Right atrium auricular region (tissue), 2 donors: ENCODE data around the gene HSPBP1. TPM values are rescaled to one million over a fixed set of nuclear protein-coding genes. Genes with fewer than 3 reads are reported as not detected.
"Not testable (repeated sequence)": the region's sequence is repeated elsewhere in the genome, so short reads cannot be mapped to it uniquely, and the experiment has no call there.

Experiments
- DNase-seq: peaks from one replicate; pipeline ENCODE4 v3.0.0-alpha.2; 2019; ENCODE audit warnings: low spot score
- H3K27ac ChIP-seq, 2 donors: fragments of 200-600 bp; sonication (generic); 1 replicate in 1 of 2; 2 replicates in 1 of 2; pipeline ENCODE4 v1.5.1; 2016 to 2019
- H3K27me3 ChIP-seq, 2 donors: fragments of 200-600 bp; sonication (generic); one replicate each; pipeline versions ENCODE4 v1.5.1 to v1.6.0; 2017 to 2019
- H3K36me3 ChIP-seq: fragments of 200-600 bp; sonication (generic); one replicate; pipeline ENCODE4 v1.5.1; 2016
- H3K4me1 ChIP-seq, 2 donors: fragments of 200-600 bp; sonication (generic); one replicate each; pipeline versions ENCODE4 v1.5.1 to v1.6.0; 2017 to 2019
- H3K4me3 ChIP-seq, 2 donors: fragments of 200-600 bp; sonication (generic); 1 replicate in 1 of 2; 2 replicates in 1 of 2; pipeline ENCODE4 v1.5.1; 2017 to 2019; ENCODE audit warnings: mild to moderate bottlenecking in 1 of 2, moderate library complexity in 1 of 2
- H3K9me3 ChIP-seq, 2 donors: fragments of 200-600 bp; sonication (generic); one replicate each; pipeline ENCODE4 v1.5.1; 2019
- CTCF ChIP-seq, 2 donors: fragments of 200-600 bp; sonication (generic); IDR thresholded peaks; one replicate each; pipeline ENCODE4 v1.5.1; 2019; ENCODE audit warnings: antibody characterized with exemption in 2 of 2
- total RNA-seq, 2 donors: library from RNA; depleted of rRNA; stranded (reverse); fragments of >200 nt; gene quantifications; one replicate each; pipeline ENCODE4 v1.1.0, GENCODE V29; 2016

HSPBP1 gene, protein sequence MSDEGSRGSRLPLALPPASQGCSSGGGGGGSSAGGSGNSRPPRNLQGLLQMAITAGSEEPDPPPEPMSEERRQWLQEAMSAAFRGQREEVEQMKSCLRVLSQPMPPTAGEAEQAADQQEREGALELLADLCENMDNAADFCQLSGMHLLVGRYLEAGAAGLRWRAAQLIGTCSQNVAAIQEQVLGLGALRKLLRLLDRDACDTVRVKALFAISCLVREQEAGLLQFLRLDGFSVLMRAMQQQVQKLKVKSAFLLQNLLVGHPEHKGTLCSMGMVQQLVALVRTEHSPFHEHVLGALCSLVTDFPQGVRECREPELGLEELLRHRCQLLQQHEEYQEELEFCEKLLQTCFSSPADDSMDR
- total RNA-seq, result 10 to 100 TPM; 29.6 to 35.8 TPM

- no peak for TF ChIP-seq CTCF (IDR thresholded peaks at IDR 0.05)
- peaks cover 0 to 33% of the 10 kb centered on the region in 2 donors for H3K4me1 ChIP-seq
Measured at GRCh38 chr19:55279770-55280643, at the start of gene HSPBP1. HSPBP1 (minus strand) TSS chr19:55280110; CDS start chr19:55279608, 502 bp downstream.

GRCh38 chr19:55328774-55329318 is 48.9 kb upstream of the HSPBP1 start:
- not testable (repeated sequence) for H3K9me3 ChIP-seq, H3K4me1 ChIP-seq, H3K27ac ChIP-seq, H3K4me3 ChIP-seq, DNase-seq, H3K27me3 ChIP-seq, H3K36me3 ChIP-seq

More at GRCh38 chr19:55279770-55280643, at the start of gene HSPBP1:
- H3K4me3 ChIP-seq, result peak within 1 kb of the TSS; percentile 79 to 83
- no peaks in the 10 kb centered on the region for H3K27me3 ChIP-seq
- H3K36me3 ChIP-seq, result peaks cover 11% of the 10 kb centered on the region
- DNase-seq, result peak; percentile 94
- no peaks in the 10 kb centered on the region for H3K9me3 ChIP-seq
- H3K27ac ChIP-seq, result peak within 1 kb of the TSS; percentile 83 to 84

GRCh38 chr19:55325172-55325571 is 45.3 kb upstream of the HSPBP1 start, which contains the start of gene TMEM150B:
TMEM150B (minus strand) TSS chr19:55325341; CDS start chr19:55321036, 4,305 bp downstream.
- DNase-seq, result no peak
- Histone ChIP-seq H3K9me3 (no peaks in the 10 kb centered on the region), H3K27ac (peak within 1 kb of the TSS in 1 of 2 donors; percentile 13), H3K27me3 (no peaks in the 10 kb centered on the region), H3K4me3 (no peak within 1 kb of the TSS), H3K4me1 (no peaks in the 10 kb centered on the region), H3K36me3 (no peaks in the 10 kb centered on the region)
- TF ChIP-seq CTCF (IDR thresholded peaks at IDR 0.05), result no peak

GRCh38 chr19:55324662-55325061 is 44.8 kb upstream of the HSPBP1 start:
- H3K4me3 ChIP-seq, result no peak overlapping the region
- TF ChIP-seq CTCF (IDR thresholded peaks at IDR 0.05), result no peak
- H3K9me3 ChIP-seq, result no peaks in the 10 kb centered on the region
- H3K27ac ChIP-seq, result peak overlapping the region in 1 of 2 donors; percentile 13
- no peaks in the 10 kb centered on the region for H3K27me3 ChIP-seq
- H3K36me3 ChIP-seq, result no peaks in the 10 kb centered on the region
- no peaks in the 10 kb centered on the region for H3K4me1 ChIP-seq
- DNase-seq, result no peak

DNA sequence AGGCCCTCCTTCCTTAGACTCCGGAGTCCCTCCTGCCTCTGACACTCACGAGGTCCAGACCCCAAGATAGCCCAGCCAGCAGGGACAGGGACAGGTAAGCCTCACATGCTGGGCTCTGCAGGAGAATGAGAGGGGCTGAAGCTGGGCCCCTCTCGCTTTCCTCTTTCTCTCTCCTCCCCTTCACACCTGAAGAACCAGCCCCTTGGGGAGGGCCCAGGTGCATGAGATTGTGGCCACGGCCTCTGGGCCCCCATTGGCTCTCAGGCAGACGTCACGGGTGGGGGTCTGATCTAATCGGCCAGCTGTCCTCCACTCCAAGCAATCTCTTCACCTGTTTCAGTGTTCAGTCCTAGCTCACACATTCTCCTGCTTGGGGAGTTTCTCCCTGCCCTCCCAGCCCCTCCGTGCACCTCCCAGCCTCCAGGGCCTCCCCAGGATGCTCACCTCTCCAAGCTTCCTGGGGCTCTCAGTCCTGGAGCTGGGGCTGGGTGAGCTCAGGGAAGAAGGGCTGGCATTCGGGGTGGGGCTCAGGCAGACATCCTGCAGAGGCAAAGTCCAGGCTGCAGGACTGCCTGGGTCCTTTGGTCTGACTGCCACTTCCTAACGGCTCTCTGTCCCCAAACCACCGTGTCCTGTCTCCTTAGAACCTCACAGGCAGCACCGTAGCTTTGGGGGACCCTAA is 42.4 kb upstream of the HSPBP1 start:
- TF ChIP-seq CTCF (IDR thresholded peaks at IDR 0.05), result no peak
- no peak overlapping the region for H3K4me3 ChIP-seq
- no peaks in the 10 kb centered on the region for H3K4me1 ChIP-seq
- DNase-seq, result no peak
- H3K36me3 ChIP-seq, result no peaks in the 10 kb centered on the region
- no peaks in the 10 kb centered on the region for H3K27me3 ChIP-seq
- H3K27ac ChIP-seq, result no peak overlapping the region
- no peaks in the 10 kb centered on the region for H3K9me3 ChIP-seq
